OCI-LY7 (cell line): ENCODE results near the gene HMCN1. TPM values are rescaled to one million over a fixed set of nuclear protein-coding genes. Genes with fewer than 3 reads are reported as not detected.
A peak's percentile ranks its signal among the peaks of the same experiment; 100 is the strongest.

Experiments used
- BruUV-seq: library from RNA; stranded (reverse); fragments of 400-500 nt; replicated peaks from 2 replicates; lab custom pipeline; 2021; lab: Mats Ljungman, UMichigan
- CTCF ChIA-PET: fragments of 300-600 bp; sonication (Branson Sonifier 250); formaldehyde crosslinking; loops from one replicate; lab custom pipeline; 2022; ENCODE audit warnings: antibody characterized with exemption; ENCODE audit not compliant: unreplicated experiment; lab: Charles Lee
- POLR2A ChIA-PET: fragments of 300-600 bp; sonication (Branson Sonifier 250); formaldehyde crosslinking; loops from one replicate; lab custom pipeline; 2022; ENCODE audit warnings: antibody characterized with exemption; lab: Charles Lee
- DNase-seq: peaks from one replicate; pipeline ENCODE4 v3.0.0-alpha.2; 2015; ENCODE audit warnings: low spot score
- H2AFZ ChIP-seq: fragments of 200-600 bp; sonication (generic), shearing (Covaris generic); 2 replicates; pipeline ENCODE4 v1.6.1; 2014; ENCODE audit warnings: mild to moderate bottlenecking, antibody characterized with exemption, low read length, moderate library complexity
- H3K27ac ChIP-seq: fragments of 200-600 bp; sonication (generic); 2 replicates; pipeline ENCODE4 v1.5.1; 2014; ENCODE audit warnings: mixed run types, low read depth, mild to moderate bottlenecking, moderate library complexity, low read length, inconsistent platforms; ENCODE audit not compliant: poor library complexity, severe bottlenecking
- H3K36me3 ChIP-seq: fragments of 200-600 bp; sonication (generic); 2 replicates; pipeline ENCODE4 v1.6.1; 2014; ENCODE audit warnings: mild to moderate bottlenecking, antibody characterized with exemption, low read length, moderate library complexity, mixed read lengths; ENCODE audit not compliant: insufficient read depth
- H3K4me1 ChIP-seq: fragments of 200-600 bp; sonication (generic); 2 replicates; pipeline ENCODE4 v1.5.1; 2014; ENCODE audit warnings: mild to moderate bottlenecking, low read length; ENCODE audit not compliant: insufficient read depth, poor library complexity, severe bottlenecking
- H3K4me2 ChIP-seq: fragments of 200-600 bp; sonication (generic); 2 replicates; pipeline ENCODE4 v1.6.1; 2014; ENCODE audit warnings: mild to moderate bottlenecking, low read length
- H3K4me3 ChIP-seq: fragments of 200-600 bp; sonication (generic); 2 replicates; pipeline ENCODE4 v1.5.1; 2014; ENCODE audit warnings: mild to moderate bottlenecking, low read depth, low read length; ENCODE audit not compliant: poor library complexity, severe bottlenecking
- H3K79me2 ChIP-seq: fragments of 200-600 bp; sonication (generic); 2 replicates; pipeline ENCODE4 v1.6.1; 2016; ENCODE audit warnings: low read depth, mild to moderate bottlenecking, low read length, moderate library complexity, mixed read lengths; ENCODE audit not compliant: insufficient read depth
- H3K9me2 ChIP-seq: fragments of 200-600 bp; sonication (generic); 2 replicates; pipeline ENCODE4 v1.6.1; 2016; ENCODE audit warnings: mild to moderate bottlenecking, low read length, mixed read lengths; ENCODE audit not compliant: insufficient read depth
- H3K9me3 ChIP-seq: fragments of 200-600 bp; sonication (generic); 2 replicates; pipeline ENCODE4 v1.6.1; 2014; ENCODE audit warnings: mild to moderate bottlenecking, mixed run types, low read length, mixed read lengths
- H4K20me1 ChIP-seq: fragments of 200-600 bp; sonication (generic); 2 replicates; pipeline ENCODE4 v1.6.1; 2014; ENCODE audit warnings: mild to moderate bottlenecking, antibody characterized with exemption, low read length, moderate library complexity, mixed read lengths; ENCODE audit not compliant: insufficient read depth
- CTCF ChIP-seq: fragments of 200-600 bp; sonication (generic); conservative IDR thresholded peaks from 2 replicates; pipeline ENCODE4 v1.5.1; 2014; ENCODE audit warnings: mild to moderate bottlenecking, antibody characterized with exemption, low read length, moderate library complexity, mixed read lengths
- EZH2phosphoT487 ChIP-seq: fragments of 200-600 bp; sonication (generic); IDR thresholded peaks from 2 replicates; pipeline ENCODE4 v1.6.1; 2018; ENCODE audit warnings: low read depth, borderline replicate concordance, mild to moderate bottlenecking, mixed run types, antibody characterized with exemption, low read length, moderate library complexity, mixed read lengths
- intact Hi-C: fragments of 100-400 bp; cut with micrococcal nuclease; formaldehyde crosslinking; loops from one replicate; pipeline ENCODE4 v1.10.0; 2022; ENCODE audit not compliant: unreplicated experiment
- total RNA-seq, 2 experiments: library from RNA; depleted of rRNA in 1 of 2; stranded (reverse); fragments of >200 nt in 1 of 2; shearing (Covaris generic) in 1 of 2; gene quantifications; 2 replicates each; pipeline ENCODE4 v1.2.3, GENCODE V29; 2014 to 2022

HMCN1 gene
- total RNA-seq, 2 experiments from 2014 or later: 0.02 TPM; not detected in 1

GRCh38 chr1:185813401-185813979 lies 79.3 kb downstream of the HMCN1 start:
- ChIA-PET POLR2A (interaction anchor here (0.6 kb wide), 2 partner anchors 652 to 1191 kb away, joined by 3 read pairs; no protein-coding TSS in a partner anchor), CTCF (interaction anchor here (0.5 kb wide), 1 partner anchor 389 kb away, joined by 3 read pairs; no protein-coding TSS in a partner anchor)
- peak; percentile 52 for DNase-seq
- Histone ChIP-seq H3K27ac (no peak overlapping the region), H3K4me1 (no peaks in the 10 kb centered on the region), H4K20me1 (no peaks in the 10 kb centered on the region), H3K9me3 (no peaks in the 10 kb centered on the region), H3K79me2 (no peaks in the 10 kb centered on the region), H3K4me2 (no peak overlapping the region), H3K9me2 (no peaks in the 10 kb centered on the region), H3K4me3 (no peak overlapping the region), H2AFZ (no peak overlapping the region), H3K36me3 (no peaks in the 10 kb centered on the region)
- intact Hi-C loops: loop anchor here (1.0 to 5.0 kb wide), 2 partner anchors 399 to 484 kb away; partner anchors contain the start of gene PRG4
- BruUV-seq: no TSS peak
- TF ChIP-seq CTCF (peak; percentile 82), EZH2phosphoT487 (no peak)

- Histone ChIP-seq H3K4me2 (no peak overlapping the region), H3K4me1 (no peaks in the 10 kb centered on the region), H3K9me2 (no peaks in the 10 kb centered on the region), H3K36me3 (no peaks in the 10 kb centered on the region), H3K4me3 (no peak overlapping the region), H4K20me1 (no peaks in the 10 kb centered on the region), H2AFZ (no peak overlapping the region), H3K79me2 (no peaks in the 10 kb centered on the region), H3K27ac (no peak overlapping the region), H3K9me3 (no peaks in the 10 kb centered on the region)
- ChIA-PET POLR2A (interaction anchor here (0.6 to 0.8 kb wide), 2 partner anchors 11 to 660 kb away, joined by 3 read pairs; no protein-coding TSS in a partner anchor), CTCF (no interaction called here)
- intact Hi-C loops: no loop called here
- no peak for DNase-seq
- no peak for TF ChIP-seq CTCF
- no peak for TF ChIP-seq EZH2phosphoT487
- no TSS peak for BruUV-seq
Observed at GRCh38 chr1:185816460-185816859, 82.3 kb downstream of the HMCN1 start.

GRCh38 chr1:185819798-185820197 lies 85.6 kb downstream of the HMCN1 start:
- H3K79me2 ChIP-seq: no peaks in the 10 kb centered on the region
- TF ChIP-seq CTCF (no peak), EZH2phosphoT487 (no peak)
- intact Hi-C loops: no loop called here
- H3K9me3 ChIP-seq: no peaks in the 10 kb centered on the region
- no peaks in the 10 kb centered on the region for H4K20me1 ChIP-seq
- H3K4me3 ChIP-seq: no peak overlapping the region
- DNase-seq: no peak
- no peak overlapping the region for H3K27ac ChIP-seq
- H3K36me3 ChIP-seq: no peaks in the 10 kb centered on the region
- no peak overlapping the region for H2AFZ ChIP-seq
- POLR2A ChIA-PET: interaction anchor here (0.6 kb wide), 1 partner anchor 427 kb away, joined by 4 read pairs; no protein-coding TSS in a partner anchor
- H3K4me2 ChIP-seq: no peak overlapping the region
- H3K9me2 ChIP-seq: no peaks in the 10 kb centered on the region
- BruUV-seq: no TSS peak
- CTCF ChIA-PET: no interaction called here
- no peaks in the 10 kb centered on the region for H3K4me1 ChIP-seq
